Panc1 (cell line): ENCODE data around the gene ZCWPW1. TPM values are rescaled to one million over a fixed set of nuclear protein-coding genes. Genes with fewer than 3 reads are reported as not detected.
A peak's percentile ranks its signal among the peaks of the same experiment; 100 is the strongest.

Source experiments
- ATAC-seq: fragments of 200-7000 bp; cut with Tn5 transposase; 2 replicates; pipeline ENCODE4 v1.9.1; 2020; ENCODE audit warnings: mild to moderate bottlenecking, moderate library complexity
- BruUV-seq: library from RNA; stranded (reverse); fragments of 400-500 nt; replicated peaks from 2 replicates; lab custom pipeline; 2021; lab: Mats Ljungman, UMichigan
- CTCF ChIA-PET: fragments of 300-600 bp; sonication (Branson Sonifier 250); formaldehyde crosslinking; loops from one replicate; lab custom pipeline; 2022; ENCODE audit warnings: antibody characterized with exemption; lab: Charles Lee
- POLR2A ChIA-PET: fragments of 300-600 bp; sonication (Branson Sonifier 250); formaldehyde crosslinking; loops from one replicate; lab custom pipeline; 2022; ENCODE audit warnings: antibody characterized with exemption; lab: Charles Lee
- DNase-seq: peaks from one replicate; pipeline ENCODE4 v3.0.0-alpha.2; 2010; ENCODE audit warnings: low read depth, low spot score
- H3K27ac ChIP-seq: 2 replicates; pipeline ENCODE4 v1.5.1; 2011; ENCODE audit warnings: mild to moderate bottlenecking, low read length, inconsistent platforms
- H3K27me3 ChIP-seq: fragments of 200-500 bp; sonication (Bioruptor generic); 2 replicates; pipeline ENCODE4 v1.6.0; 2014; ENCODE audit warnings: low read length, inconsistent platforms; ENCODE audit not compliant: control insufficient read depth, insufficient read depth
- H3K36me3 ChIP-seq: fragments of 200-500 bp; sonication (Bioruptor generic); 2 replicates; pipeline ENCODE4 v1.5.1; 2014; ENCODE audit warnings: inconsistent platforms, mild to moderate bottlenecking, low read length, moderate library complexity; ENCODE audit not compliant: control insufficient read depth, insufficient read depth
- H3K4me1 ChIP-seq: 2 replicates; pipeline ENCODE4 v1.5.1; 2011; ENCODE audit warnings: inconsistent platforms, mild to moderate bottlenecking, low read length, moderate library complexity; ENCODE audit not compliant: control insufficient read depth, insufficient read depth
- H3K4me3 ChIP-seq, 2 experiments: 2 replicates each; pipeline ENCODE4 v1.5.1; 2011 to 2012; ENCODE audit warnings: low read depth in 2 of 2, low read length in 2 of 2, mild to moderate bottlenecking in 2 of 2, inconsistent platforms in 1 of 2, moderate library complexity in 1 of 2
- H3K9me3 ChIP-seq: fragments of 200-500 bp; sonication (Bioruptor generic); 2 replicates; pipeline ENCODE4 v1.5.1; 2014; ENCODE audit warnings: low read depth, mild to moderate bottlenecking, inconsistent platforms, low read length, moderate library complexity; ENCODE audit not compliant: control insufficient read depth, insufficient read depth
- POLR2AphosphoS5 ChIP-seq: IDR thresholded peaks from 2 replicates; pipeline ENCODE4 v1.6.1; 2012; ENCODE audit warnings: mild to moderate bottlenecking, low read depth, low read length, moderate library complexity
- SIN3A ChIP-seq: IDR thresholded peaks from 2 replicates; pipeline ENCODE4 v1.6.1; 2012; ENCODE audit warnings: low read depth, mild to moderate bottlenecking, low read length, moderate library complexity, borderline replicate concordance; ENCODE audit not compliant: insufficient read depth
- TCF7L2 ChIP-seq: IDR thresholded peaks from 2 replicates; pipeline ENCODE4 v1.6.1; 2011; ENCODE audit warnings: mild to moderate bottlenecking, low read depth, low read length, inconsistent platforms
- in situ Hi-C: cut with HindIII; loops from 2 replicates; pipeline ENCODE4 v1.10.0; 2016; ENCODE audit warnings: low sequenced_read_pairs, low pct_unique_long_range_greater_than_20kb
- intact Hi-C: fragments of 100-400 bp; cut with micrococcal nuclease; formaldehyde crosslinking; loops from one replicate; pipeline ENCODE4 v1.10.0; 2022; ENCODE audit not compliant: unreplicated experiment
- total RNA-seq: library from RNA; stranded (reverse); gene quantifications from one replicate; pipeline ENCODE4 v1.2.1, GENCODE V29; 2021; ENCODE audit not compliant: unreplicated experiment
- TF ChIP-seq, protein P1 (sequence below), 2 experiments: IDR thresholded peaks; 2 replicates each; pipeline ENCODE4 v1.6.1; 2011 to 2012; ENCODE audit warnings: low read depth in 2 of 2, control low read depth in 1 of 2, low read length in 1 of 2, mild to moderate bottlenecking in 1 of 2, moderate library complexity in 1 of 2; ENCODE audit not compliant: insufficient read depth in 1 of 2
- TF ChIP-seq, protein P2 (sequence below): fragments of 450-650 bp; IDR thresholded peaks from 2 replicates; pipeline ENCODE4 v1.5.1; 2017; ENCODE audit warnings: mild to moderate bottlenecking

The ZCWPW1 gene
- total RNA-seq, 1 experiment from 2014 or later: 6.5 TPM

DNA sequence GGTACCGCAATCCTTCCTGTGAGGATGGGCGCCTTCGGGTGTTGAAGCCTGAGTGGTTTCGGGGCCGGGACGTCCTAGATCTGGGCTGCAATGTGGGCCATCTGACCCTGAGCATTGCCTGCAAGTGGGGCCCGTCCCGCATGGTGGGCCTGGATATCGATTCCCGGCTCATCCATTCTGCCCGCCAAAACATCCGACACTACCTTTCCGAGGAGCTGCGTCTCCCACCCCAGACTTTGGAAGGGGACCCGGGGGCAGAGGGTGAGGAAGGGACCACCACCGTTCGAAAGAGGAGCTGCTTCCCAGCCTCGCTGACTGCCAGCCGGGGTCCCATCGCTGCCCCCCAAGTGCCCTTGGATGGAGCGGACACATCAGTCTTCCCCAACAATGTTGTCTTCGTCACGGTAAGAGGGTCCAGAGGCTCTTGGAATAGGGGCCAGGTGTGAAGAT, 2.8 kb upstream of the ZCWPW1 start:
- no TSS peak for BruUV-seq
- CTCF ChIA-PET: no interaction called here
- Histone ChIP-seq H3K9me3 (no peaks in the 10 kb centered on the region), H3K27ac (peak overlapping the region; percentile 98), H3K36me3 (no peaks in the 10 kb centered on the region; the same call in 1 of the 2 replicates), H3K4me1 (peaks cover 44% of the 10 kb centered on the region), H3K4me3 (peak overlapping the region; percentile 66 to 92), H3K27me3 (no peaks in the 10 kb centered on the region)
- DNase-seq (no peak), ATAC-seq (no peak)
- POLR2A ChIA-PET: no interaction called here
- TF ChIP-seq TCF7L2 (no peak), SIN3A (no peak), POLR2AphosphoS5 (no peak; the same call in 1 of the 2 replicates)
- TF ChIP-seq, protein P1, sequence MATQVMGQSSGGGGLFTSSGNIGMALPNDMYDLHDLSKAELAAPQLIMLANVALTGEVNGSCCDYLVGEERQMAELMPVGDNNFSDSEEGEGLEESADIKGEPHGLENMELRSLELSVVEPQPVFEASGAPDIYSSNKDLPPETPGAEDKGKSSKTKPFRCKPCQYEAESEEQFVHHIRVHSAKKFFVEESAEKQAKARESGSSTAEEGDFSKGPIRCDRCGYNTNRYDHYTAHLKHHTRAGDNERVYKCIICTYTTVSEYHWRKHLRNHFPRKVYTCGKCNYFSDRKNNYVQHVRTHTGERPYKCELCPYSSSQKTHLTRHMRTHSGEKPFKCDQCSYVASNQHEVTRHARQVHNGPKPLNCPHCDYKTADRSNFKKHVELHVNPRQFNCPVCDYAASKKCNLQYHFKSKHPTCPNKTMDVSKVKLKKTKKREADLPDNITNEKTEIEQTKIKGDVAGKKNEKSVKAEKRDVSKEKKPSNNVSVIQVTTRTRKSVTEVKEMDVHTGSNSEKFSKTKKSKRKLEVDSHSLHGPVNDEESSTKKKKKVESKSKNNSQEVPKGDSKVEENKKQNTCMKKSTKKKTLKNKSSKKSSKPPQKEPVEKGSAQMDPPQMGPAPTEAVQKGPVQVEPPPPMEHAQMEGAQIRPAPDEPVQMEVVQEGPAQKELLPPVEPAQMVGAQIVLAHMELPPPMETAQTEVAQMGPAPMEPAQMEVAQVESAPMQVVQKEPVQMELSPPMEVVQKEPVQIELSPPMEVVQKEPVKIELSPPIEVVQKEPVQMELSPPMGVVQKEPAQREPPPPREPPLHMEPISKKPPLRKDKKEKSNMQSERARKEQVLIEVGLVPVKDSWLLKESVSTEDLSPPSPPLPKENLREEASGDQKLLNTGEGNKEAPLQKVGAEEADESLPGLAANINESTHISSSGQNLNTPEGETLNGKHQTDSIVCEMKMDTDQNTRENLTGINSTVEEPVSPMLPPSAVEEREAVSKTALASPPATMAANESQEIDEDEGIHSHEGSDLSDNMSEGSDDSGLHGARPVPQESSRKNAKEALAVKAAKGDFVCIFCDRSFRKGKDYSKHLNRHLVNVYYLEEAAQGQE (IDR thresholded peaks at IDR 0.05; ENCODE audit: insufficient read depth in 1 of 2, low read depth in 2 of 2, low read length in 1 of 2): no peak
- TF ChIP-seq, protein P2, sequence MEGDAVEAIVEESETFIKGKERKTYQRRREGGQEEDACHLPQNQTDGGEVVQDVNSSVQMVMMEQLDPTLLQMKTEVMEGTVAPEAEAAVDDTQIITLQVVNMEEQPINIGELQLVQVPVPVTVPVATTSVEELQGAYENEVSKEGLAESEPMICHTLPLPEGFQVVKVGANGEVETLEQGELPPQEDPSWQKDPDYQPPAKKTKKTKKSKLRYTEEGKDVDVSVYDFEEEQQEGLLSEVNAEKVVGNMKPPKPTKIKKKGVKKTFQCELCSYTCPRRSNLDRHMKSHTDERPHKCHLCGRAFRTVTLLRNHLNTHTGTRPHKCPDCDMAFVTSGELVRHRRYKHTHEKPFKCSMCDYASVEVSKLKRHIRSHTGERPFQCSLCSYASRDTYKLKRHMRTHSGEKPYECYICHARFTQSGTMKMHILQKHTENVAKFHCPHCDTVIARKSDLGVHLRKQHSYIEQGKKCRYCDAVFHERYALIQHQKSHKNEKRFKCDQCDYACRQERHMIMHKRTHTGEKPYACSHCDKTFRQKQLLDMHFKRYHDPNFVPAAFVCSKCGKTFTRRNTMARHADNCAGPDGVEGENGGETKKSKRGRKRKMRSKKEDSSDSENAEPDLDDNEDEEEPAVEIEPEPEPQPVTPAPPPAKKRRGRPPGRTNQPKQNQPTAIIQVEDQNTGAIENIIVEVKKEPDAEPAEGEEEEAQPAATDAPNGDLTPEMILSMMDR: no peak
- in situ Hi-C loops (no loop called here), intact Hi-C loops (no loop called here)

DNA sequence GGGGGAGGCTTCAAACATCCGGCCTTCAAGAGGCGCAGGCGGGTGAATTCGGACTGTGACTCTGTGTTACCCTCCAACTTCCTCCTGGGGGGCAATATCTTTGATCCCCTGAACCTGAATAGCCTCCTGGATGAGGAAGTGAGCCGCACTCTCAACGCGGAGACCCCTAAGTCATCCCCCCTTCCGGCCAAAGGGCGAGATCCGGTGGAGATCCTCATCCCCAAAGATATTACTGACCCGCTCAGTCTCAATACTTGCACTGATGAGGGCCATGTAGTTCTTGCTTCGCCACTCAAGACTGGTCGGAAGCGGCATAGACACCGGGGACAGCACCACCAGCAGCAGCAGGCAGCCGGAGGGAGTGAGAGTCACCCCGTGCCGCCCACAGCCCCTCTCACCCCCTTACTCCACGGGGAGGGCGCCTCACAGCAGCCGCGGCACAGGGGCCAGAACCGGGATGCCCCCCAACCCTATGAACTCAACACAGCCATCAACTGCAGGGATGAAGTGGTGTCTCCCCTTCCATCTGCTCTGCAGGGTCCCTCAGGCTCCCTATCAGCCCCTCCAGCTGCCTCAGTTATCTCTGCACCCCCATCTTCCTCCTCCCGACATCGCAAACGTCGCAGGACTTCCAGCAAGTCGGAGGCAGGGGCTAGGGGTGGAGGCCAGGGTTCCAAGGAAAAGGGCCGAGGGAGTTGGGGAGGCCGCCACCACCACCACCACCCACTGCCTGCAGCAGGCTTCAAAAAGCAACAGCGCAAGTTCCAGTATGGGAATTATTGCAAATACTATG, 2.2 kb upstream of the ZCWPW1 start:
- intact Hi-C loops: no loop called here
- TF ChIP-seq, protein P1 (IDR thresholded peaks at IDR 0.05; ENCODE audit: insufficient read depth in 1 of 2, low read depth in 2 of 2, low read length in 1 of 2): no peak
- ChIA-PET CTCF (no interaction called here), POLR2A (interaction anchor here (0.5 kb wide), 1 partner anchor 1293 kb away, joined by 3 read pairs; no protein-coding TSS in a partner anchor)
- Histone ChIP-seq H3K4me3 (peak overlapping the region; percentile 66 to 92), H3K36me3 (no peaks in the 10 kb centered on the region; the same call in 1 of the 2 replicates), H3K9me3 (no peaks in the 10 kb centered on the region), H3K27ac (peak overlapping the region; percentile 98), H3K27me3 (no peaks in the 10 kb centered on the region), H3K4me1 (peaks cover 44% of the 10 kb centered on the region)
- ATAC-seq: no peak
- BruUV-seq: no TSS peak
- in situ Hi-C loops: no loop called here
- no peak for DNase-seq
